ENCODE results near the gene SLC4A3. TPM values are rescaled to one million over a fixed set of nuclear protein-coding genes. Genes with fewer than 3 reads are reported as not detected.
"Not testable (repeated sequence)": the region's sequence is repeated elsewhere in the genome, so short reads cannot be mapped to it uniquely, and the experiment has no call there.

SLC4A3 gene
- total RNA-seq, 4 donors from 2014 or later: 0.34 to 2.1 (median 0.90) TPM

DNA sequence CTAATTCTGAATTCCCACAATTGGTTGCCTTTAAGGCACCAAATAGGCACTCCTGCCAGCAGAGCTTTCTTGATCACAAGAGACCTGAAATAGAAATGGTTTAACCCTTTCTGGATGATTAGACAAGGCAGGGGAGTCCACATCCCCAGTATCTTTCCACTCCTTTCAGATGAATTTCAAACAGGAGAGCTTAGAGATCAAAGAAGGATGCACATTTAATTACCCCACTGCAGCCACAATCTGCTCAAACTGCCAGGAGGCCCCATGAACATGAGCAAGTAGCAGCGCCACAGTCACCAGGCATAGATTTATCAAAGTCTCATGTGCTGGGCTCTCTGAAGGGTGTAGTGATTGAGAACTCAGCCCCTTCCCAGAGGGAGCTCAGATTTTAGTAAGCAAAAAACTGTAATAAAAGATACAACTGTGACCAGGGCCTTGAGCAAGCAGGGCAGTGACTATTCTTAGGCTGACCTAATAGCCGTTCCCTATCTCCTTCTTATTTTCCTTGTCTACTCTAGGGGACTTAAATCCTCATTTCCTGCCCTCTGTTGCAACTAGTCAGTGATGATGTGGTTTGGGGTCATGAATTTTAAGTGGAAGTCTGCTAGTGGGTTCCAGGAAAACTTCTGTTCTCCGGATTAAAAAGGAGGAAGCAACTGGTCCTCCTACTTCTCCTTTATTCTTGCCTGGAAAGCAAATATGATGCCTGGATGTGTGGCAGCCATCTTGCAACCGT, 53.7 kb downstream of the SLC4A3 start:
- intact Hi-C loops (cut with DNase I; ENCODE audit: low total_unique reads): no loop called here
- WGBS, 2 donors: 84 to 90% methylated on average over 4 of the region's 4 CpGs
- TF ChIP-seq, protein P1, sequence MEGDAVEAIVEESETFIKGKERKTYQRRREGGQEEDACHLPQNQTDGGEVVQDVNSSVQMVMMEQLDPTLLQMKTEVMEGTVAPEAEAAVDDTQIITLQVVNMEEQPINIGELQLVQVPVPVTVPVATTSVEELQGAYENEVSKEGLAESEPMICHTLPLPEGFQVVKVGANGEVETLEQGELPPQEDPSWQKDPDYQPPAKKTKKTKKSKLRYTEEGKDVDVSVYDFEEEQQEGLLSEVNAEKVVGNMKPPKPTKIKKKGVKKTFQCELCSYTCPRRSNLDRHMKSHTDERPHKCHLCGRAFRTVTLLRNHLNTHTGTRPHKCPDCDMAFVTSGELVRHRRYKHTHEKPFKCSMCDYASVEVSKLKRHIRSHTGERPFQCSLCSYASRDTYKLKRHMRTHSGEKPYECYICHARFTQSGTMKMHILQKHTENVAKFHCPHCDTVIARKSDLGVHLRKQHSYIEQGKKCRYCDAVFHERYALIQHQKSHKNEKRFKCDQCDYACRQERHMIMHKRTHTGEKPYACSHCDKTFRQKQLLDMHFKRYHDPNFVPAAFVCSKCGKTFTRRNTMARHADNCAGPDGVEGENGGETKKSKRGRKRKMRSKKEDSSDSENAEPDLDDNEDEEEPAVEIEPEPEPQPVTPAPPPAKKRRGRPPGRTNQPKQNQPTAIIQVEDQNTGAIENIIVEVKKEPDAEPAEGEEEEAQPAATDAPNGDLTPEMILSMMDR (IDR thresholded peaks at IDR 0.05): no peak
- TF ChIP-seq POLR2A (IDR thresholded peaks at IDR 0.05): no peak
- no peak overlapping the region for H3K4me3 ChIP-seq (ENCODE audit: low read depth, poor library complexity, severe bottlenecking)
- peak in 1 of 2 donors; percentile 3 for DNase-seq (ENCODE audit: low spot score in 2 of 2)

DNA sequence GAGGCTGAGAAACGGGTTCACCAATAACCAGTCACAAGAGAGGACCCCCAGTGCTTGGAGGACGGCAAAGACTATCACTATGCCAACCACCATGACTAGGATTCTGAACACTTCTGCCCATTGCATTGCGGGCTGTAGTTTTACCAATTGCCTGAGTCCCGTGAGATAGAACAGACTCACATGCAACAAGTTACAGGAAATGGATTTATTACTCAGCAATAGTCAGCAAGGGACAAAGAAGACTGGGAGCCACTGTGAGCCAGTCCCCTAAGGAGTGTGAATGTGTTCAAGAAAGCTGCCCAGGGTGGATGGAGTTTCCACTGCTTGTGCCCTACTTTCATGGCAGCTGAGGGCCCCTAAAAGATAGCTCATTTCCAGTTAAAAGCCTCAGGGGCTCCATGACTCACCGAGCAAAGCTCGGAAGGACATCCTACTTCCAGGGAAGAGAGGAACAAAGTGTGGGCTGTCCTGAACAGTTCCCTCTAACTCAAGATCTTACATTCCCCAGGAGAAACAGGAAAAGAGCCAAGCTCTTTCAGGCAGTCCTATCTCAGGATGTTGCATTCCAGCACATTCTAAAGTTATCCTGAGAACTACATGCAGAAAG, 54.4 kb downstream of the SLC4A3 start:
- H3K4me3 ChIP-seq (ENCODE audit: low read depth, poor library complexity, severe bottlenecking): no peak overlapping the region
- peak in 1 of 2 donors; percentile 14 for DNase-seq (ENCODE audit: low spot score in 2 of 2)
- no peak for TF ChIP-seq POLR2A (IDR thresholded peaks at IDR 0.05)
- TF ChIP-seq, protein P1 (IDR thresholded peaks at IDR 0.05): no peak
- intact Hi-C loops (cut with DNase I; ENCODE audit: low total_unique reads): no loop called here
- 62 to 68% methylated on average over 6 of the region's 6 CpGs for WGBS, 2 donors

DNA sequence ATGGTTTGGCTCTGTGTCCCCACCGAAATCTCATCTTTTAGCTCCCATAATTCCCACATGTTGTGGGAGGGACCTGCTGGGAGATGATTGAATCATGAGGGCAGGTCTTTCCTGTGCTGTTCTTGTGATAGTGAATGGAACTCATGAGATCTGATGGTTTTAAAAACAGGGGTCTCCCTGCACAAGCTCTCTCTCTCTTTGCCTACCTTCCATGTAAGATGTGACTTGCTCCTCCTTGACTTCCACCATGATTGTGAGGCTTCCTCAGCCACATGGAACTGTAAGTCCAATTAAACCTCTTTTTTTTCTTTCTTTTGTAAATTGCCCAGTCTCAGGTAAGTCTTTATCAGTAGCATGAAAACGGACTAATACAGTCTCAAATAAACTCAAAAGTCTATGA, 56.0 kb downstream of the SLC4A3 start:
- WGBS, 2 donors: 82% methylated on average over 2 of the region's 2 CpGs
- DNase-seq (ENCODE audit: low spot score in 2 of 2); H3K4me3 ChIP-seq (ENCODE audit: low read depth, poor library complexity, severe bottlenecking); intact Hi-C loops (cut with DNase I; ENCODE audit: low total_unique reads): not testable (repeated sequence)

DNA sequence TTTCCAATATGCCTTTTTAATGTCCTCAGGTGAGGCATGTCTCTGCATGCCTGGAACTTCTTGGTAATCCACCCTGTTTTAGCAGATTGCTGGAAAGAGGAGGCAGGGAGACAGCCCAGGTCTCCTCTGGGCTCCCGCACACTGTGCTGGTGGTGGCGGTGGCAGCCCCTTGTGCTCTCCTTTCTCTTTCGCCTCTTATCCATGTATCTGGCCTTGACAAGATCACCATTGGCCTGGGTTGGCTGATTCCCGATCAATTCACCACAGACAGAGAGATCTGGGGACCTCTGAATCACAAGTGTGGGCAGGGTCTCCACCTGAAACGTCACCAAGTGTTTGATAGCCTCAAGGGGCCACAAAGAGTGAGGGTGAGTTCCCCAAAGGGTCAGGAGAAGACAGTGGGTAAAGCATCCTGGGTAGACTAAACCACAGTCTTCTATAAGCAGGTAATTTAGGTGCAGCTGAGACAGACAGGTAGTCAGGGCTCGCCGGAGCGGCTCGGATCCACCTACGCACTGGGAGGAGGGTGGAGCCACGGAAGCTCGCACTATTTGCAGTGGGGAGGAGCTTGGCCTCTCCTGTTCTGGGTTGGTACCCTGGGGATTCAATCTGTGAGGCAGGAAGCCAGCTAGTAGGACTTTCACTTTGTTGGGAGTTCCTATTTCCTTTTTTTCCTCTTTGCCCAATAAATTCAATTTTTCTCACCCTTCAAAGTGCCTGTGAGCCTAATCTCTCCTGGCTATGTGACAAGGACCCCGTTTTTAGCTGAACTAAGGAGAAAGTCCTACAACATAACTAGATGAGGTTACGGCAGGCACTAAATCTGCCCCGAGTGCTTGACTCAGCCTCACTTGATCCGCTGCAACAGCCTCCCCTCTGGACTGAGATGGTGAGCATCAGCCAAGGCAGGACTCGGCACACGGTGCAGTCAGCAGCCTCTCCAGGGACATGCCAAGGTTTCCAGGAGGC, 57.6 kb downstream of the SLC4A3 start:
- TF ChIP-seq POLR2A (IDR thresholded peaks at IDR 0.05): no peak
- TF ChIP-seq, protein P1 (IDR thresholded peaks at IDR 0.05): no peak
- peak overlapping the region; percentile 24 for H3K4me3 ChIP-seq (ENCODE audit: low read depth, poor library complexity, severe bottlenecking)
- intact Hi-C loops (cut with DNase I; ENCODE audit: low total_unique reads): loop anchor here (5.0 kb wide), 1 partner anchor 143 kb away; the partner anchor contains the start of genes CHPF and TMEM198
- 19 to 23% methylated on average over 18 of the region's 18 CpGs for WGBS, 2 donors
- peak; percentile 71 to 91 for DNase-seq (ENCODE audit: low spot score in 2 of 2)

DNA sequence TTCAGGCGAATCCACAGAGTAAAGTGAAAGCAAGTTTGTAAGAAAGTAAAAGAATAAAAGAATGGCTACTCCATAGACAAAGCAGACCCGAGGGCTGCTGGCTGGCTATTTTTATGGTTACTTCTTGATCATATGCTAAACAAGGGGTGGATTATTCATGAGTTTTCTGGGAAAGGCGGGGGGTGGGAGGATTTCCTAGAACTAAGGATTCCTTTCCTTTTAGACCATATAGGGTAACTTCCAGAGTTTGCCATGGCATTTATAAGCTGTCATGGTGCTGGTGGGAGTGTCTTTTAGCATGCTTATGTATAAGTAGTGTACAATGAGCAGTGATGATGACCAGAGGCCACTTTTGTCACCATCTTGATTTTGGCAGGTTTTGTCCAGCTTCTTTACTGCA, 59.8 kb downstream of the SLC4A3 start:
- H3K4me3 ChIP-seq (ENCODE audit: low read depth, poor library complexity, severe bottlenecking): no peak overlapping the region
- intact Hi-C loops (cut with DNase I; ENCODE audit: low total_unique reads): loop anchor here (5.0 kb wide), 1 partner anchor 145 kb away; the partner anchor contains the start of genes CHPF and TMEM198
- no peak for TF ChIP-seq POLR2A (IDR thresholded peaks at IDR 0.05)
- TF ChIP-seq, protein P1 (IDR thresholded peaks at IDR 0.05): no peak
- no peak for DNase-seq (ENCODE audit: low spot score in 2 of 2)
- WGBS, 2 donors: 69% methylated on average over 3 of the region's 3 CpGs

Measured in lower leg skin (tissue), 4 donors.